Femur (tissue), 1 donor: ENCODE data around the gene CXCR5.
"Not testable (repeated sequence)": the region's sequence is repeated elsewhere in the genome, so short reads cannot be mapped to it uniquely, and the experiment has no call there.

Experiments
- DNase-seq: peaks from one replicate; pipeline ENCODE4 v3.0.0-alpha.2; 2017

CXCR5 gene

DNA sequence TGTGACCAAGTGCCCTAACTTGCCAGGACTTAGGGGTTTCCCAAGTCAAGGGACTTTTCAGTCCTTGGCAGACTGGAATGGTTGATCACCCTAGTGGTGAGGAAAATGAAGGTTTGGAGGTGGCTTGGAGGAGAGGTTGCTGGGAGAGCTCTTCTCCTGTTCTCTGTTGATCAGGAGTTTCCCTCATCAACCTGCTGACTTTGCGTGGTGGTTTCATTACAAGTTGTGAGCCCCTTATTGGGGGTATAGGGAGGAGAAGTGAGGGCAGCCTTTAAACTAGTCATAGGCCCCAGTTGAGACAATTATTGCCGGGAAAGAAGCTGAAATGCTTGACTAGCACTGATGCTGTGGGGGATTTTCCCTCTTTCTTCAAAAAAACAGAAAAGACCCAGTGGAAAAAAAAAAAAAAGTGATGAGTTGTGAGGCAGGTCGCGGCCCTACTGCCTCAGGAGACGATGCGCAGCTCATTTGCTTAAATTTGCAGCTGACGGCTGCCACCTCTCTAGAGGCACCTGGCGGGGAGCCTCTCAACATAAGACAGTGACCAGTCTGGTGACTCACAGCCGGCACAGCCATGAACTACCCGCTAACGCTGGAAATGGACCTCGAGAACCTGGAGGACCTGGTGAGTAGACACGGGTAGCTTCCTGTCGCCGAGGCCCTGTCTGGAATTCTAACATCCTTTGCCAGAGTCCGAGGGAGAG is at the start of gene CXCR5:
CXCR5 (plus strand) TSS at position 525 of the 704 bp plus-strand sequence; CDS start at position 575, 50 bp downstream.
- no peak for DNase-seq

DNA sequence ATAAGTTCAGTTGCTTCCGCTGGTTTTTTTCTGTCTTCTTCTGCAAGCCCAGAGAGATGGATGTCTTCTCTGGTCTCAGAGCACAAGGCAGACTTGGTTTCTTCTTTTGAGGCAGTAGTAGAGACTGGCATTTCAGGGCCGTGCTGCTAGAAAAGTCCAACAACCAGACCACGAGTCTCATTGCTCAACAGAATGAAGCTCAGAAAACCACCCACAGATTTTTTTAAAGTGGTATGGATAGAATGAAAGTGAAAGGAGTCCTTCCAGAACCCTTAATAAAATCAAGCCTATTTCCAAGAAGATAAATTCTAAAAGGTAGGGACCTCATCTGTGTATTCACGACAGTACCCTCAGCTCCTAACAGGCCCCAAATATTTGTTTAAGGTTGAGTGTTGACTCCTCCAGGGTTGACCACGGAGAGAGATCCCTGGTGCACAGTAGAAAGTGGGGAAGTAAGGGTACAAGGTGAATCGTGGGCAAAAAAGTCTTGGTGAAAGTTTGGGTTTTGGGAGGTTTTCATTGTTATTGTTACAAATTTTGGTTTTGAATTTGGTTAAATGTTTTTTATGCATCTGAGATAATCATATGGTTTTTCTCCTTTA is 49.2 kb upstream of the CXCR5 start:
- DNase-seq, result no peak

GRCh38 chr11:118837868-118838267 is 45.8 kb upstream of the CXCR5 start:
- DNase-seq, result no peak

DNA sequence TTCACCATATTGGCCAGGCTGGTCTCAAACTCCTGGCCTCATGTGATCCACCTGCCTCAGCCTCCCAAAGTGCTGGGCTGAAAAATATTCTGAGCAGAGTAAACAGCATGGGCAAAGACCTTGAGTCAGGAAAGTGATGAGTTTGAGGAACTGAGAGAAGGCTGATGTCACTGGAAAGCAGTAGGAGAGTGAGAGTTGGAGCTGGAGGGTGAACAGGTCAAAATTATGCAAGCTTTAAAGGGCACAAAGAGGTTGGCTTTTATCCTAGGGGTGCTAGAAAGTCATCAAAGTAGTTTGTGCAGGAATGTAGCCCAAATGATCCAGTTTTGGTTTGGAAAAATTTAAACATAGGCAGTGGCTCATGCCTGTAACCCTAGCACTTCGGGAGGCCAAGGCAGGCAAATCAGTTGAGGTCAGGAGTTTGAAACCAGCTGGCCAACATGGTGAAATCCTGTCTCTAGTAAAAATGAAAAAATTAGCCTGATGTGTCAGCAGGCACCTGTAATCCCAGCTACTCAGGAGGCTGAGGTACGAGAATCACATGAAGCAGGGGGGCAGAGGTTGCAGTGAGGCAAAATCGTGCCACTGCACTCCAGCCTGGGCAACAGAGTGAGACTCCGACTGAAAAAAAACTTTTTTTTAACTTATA is 44.7 kb upstream of the CXCR5 start:
- DNase-seq, result no peak

- DNase-seq, result no peak
Observed at GRCh38 chr11:118841469-118842242, 42.0 kb upstream of the CXCR5 start.

- no peak for DNase-seq
Observed at GRCh38 chr11:118842369-118842768, 41.3 kb upstream of the CXCR5 start.

- not testable (repeated sequence) for DNase-seq
Observed at GRCh38 chr11:118842843-118843242, 40.8 kb upstream of the CXCR5 start.

DNA sequence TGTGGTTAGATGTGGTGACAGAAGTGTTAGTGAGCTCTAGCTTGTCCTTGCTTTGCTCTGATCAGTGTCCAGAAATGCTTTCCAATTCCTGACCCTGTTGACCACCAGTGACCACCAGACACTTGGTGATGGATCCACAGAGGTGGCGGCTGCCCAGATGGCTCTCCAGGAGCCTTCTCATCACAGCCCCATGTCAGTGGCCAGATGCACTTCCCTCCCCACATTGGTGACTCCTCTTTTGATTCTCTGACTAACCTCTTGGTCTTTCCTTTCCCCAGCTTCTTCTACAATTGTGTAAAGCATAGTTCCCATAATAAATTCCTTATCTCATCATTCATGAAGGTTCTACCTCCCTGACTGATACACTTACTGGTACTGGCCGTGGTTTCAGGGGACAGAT is 40.1 kb upstream of the CXCR5 start:
- DNase-seq, result no peak

DNA sequence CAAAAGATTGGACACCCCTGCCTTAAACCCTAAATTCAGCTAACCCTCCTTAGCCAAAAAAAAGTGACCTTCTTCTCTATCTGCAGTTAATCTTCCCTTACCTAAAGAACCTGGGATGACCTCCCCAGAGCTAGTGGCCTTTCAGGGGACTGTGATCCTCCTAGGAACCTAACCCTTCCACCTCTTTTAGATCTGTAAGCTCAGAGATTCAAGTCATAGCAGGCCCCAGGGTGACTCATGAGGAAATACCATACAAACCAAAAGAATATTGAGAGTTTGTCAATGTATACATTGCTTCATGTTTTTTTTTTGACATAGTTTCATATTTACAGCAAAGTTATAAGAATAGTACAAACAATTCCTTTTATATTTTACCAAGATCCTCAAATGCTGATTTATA is 38.3 kb upstream of the CXCR5 start:
- DNase-seq, result no peak

DNA sequence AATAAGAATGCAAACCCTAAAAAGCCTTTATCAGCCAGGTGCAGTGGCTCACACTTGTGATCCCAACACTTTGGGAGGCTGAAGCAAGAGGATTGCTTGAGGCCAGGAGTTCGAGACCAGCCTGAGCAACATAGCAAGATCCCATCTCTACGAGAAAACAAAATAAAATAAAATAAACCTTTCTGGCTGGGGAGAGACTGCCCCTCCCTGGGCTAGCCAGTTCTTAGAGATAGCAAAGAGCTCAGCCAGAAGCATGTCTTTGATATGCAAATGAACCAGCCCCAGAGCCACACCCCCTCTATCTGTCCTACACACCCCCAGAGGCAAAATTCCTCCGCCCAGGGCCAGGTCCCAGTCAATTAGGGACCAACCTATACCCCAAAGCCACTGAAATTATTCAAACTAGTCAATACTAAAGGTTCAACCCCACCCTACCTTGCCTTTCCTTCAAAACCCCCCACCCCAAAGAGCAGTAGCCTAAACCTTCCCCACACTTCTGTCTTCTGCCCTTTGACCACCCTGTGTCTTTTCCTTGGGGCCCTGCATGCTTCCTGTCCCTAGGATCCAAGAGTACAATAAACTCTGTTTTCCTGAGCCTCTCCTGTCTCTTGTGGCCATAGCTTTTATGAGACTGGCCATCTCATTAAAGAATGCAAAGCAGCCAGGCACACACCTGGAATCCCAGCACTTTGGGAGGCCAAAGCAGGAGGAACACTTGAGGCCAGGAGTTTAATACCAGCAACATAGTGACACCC is 37.3 kb upstream of the CXCR5 start:
- DNase-seq, result no peak

DNA sequence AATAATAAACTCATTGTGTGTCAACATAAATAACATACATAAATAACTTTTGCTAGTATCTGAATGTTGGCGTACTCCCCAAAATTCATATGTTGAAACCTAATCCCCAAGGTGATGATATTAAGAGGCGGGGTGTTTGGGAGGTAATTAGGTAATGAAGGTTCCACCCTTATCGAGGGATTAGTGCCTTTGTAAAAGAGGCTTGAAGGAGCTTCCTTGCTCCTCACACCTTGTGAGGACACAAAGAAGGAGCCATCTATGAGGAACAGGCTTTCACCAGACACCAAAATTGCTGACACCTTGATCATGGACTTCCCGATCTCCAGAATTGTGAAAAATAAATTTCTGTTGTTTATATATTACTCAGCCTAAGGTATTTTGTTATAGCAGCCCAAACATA is 33.9 kb upstream of the CXCR5 start:
- no peak for DNase-seq

GRCh38 chr11:118851970-118852369 is 31.7 kb upstream of the CXCR5 start:
- no peak for DNase-seq

GRCh38 chr11:118853678-118854077 is 30.0 kb upstream of the CXCR5 start:
- DNase-seq, result no peak

GRCh38 chr11:118856314-118856713 is 27.4 kb upstream of the CXCR5 start:
- DNase-seq, result no peak

- DNase-seq, result no peak
Observed at GRCh38 chr11:118857385-118857784, 26.3 kb upstream of the CXCR5 start.

DNA sequence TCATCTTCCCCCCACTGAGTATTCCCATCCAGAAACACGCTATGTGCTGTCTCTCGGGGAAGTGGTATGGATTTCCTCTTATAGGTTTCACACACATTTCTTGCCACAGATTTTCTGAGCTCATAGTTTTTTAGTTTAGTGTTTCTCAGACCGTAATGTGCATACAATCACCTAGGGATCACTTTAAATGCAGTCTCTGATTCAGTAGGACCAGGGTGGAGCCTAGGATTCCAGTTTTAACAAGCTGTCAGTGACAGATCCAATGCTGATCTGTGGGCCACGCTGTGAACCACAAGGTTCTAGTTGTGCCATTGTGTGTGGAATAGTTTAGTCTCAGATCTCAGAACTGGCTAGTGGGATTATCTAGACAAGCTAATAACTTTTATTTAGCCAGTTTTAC is 23.7 kb upstream of the CXCR5 start:
- no peak for DNase-seq

- DNase-seq, result no peak
Observed at GRCh38 chr11:118868659-118869058, 15.0 kb upstream of the CXCR5 start.

- peak; percentile 62 for DNase-seq
Observed at GRCh38 chr11:118870396-118871343, 13.0 kb upstream of the CXCR5 start.

DNA sequence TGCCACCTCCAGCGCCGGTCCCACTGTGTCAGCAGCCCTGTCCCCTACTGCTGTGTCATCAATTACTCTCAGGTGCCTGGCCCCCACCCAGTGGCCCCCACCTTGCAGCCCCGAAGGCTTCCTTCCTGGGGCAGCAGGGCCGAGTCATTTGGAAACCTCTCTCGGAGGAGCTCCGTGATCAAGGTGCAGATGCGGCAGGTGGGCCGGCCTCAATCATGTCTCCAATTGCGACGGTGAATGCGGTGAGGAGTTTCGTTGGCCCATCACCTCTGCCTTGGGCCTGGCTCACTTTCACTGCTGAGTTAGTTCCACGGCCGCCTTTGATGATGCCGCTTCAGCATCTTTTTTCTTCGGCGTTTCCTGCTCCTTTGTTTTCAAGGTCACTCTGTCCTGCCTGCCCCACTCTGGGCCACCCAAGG is 11.3 kb upstream of the CXCR5 start:
- no peak for DNase-seq

DNA sequence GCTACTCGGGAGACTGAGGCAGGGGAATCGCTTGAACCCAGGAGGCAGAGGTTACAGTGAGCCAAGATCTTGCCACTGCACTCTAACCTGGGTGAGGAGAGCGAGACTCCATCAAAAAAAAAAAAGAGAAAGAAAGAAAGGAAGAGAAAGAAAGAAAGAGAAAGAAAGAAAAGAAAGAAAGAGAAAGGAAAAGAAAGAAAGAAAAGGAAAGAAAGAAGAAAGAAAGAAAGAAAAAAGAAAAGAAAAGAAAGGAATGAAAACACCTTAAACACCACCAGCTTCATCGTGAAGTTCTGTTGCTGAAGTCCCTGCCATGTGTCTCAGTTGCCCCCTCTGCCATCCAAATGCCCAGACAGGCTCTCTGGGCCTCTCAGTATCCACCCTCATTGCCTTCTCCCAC is 9.9 kb upstream of the CXCR5 start:
- no peak for DNase-seq

- no peak for DNase-seq
Observed at GRCh38 chr11:118876286-118876685, 7.4 kb upstream of the CXCR5 start.
